B cell (primary cell): ENCODE measurements around the gene PFDN1. TPM values are rescaled to one million over a fixed set of nuclear protein-coding genes. Genes with fewer than 3 reads are reported as not detected.

Experiments used
- ATAC-seq: fragments of 200-7000 bp; cut with Tn5 transposase; one replicate; pipeline ENCODE4 v1.10.0; 2021; ENCODE audit warnings: low read depth, mild to moderate bottlenecking, moderate number of reproducible peaks, moderate library complexity
- CTCF ChIA-PET: fragments of 350-600 bp; sonication (Branson Sonifier 250); formaldehyde crosslinking; loops from one replicate; lab custom pipeline; 2021; ENCODE audit warnings: antibody characterized with exemption, inconsistent platforms; lab: Charles Lee
- POLR2A ChIA-PET: fragments of 350-600 bp; sonication (Branson Sonifier 250); formaldehyde crosslinking; loops from one replicate; lab custom pipeline; 2021; ENCODE audit warnings: antibody characterized with exemption; lab: Charles Lee
- DNase-seq: peaks from one replicate; pipeline ENCODE4 v3.0.0; 2013
- H2AFZ ChIP-seq: 2 replicates; pipeline ENCODE4 v1.6.1; 2012; ENCODE audit warnings: mild to moderate bottlenecking, low read depth, low read length; ENCODE audit not compliant: insufficient read depth, poor library complexity, severe bottlenecking
- H3K27ac ChIP-seq, 2 donors: 1 replicate in 1 of 2; 2 replicates in 1 of 2; pipeline ENCODE4 v1.5.1; 2012 to 2013; ENCODE audit warnings: low read length in 2 of 2, mild to moderate bottlenecking in 2 of 2, moderate library complexity in 1 of 2
- H3K27me3 ChIP-seq, 4 experiments: fragments of 200-600 bp in 1 of 4; sonication (generic) in 1 of 4; replicated peaks in 1 of 4; 1 replicate in 2 of 4; 2 replicates in 2 of 4; pipeline versions ENCODE4 v1.6.1 to v1.7.0; 2013 to 2016; ENCODE audit warnings: low read length in 3 of 4, mild to moderate bottlenecking in 2 of 4, mixed read lengths in 1 of 4, moderate library complexity in 1 of 4; ENCODE audit not compliant: insufficient read depth in 4 of 4, control insufficient read depth in 3 of 4; ENCODE audit errors: control extremely low read depth in 1 of 4
- H3K36me3 ChIP-seq, 2 experiments: replicated peaks in 1 of 2; 1 replicate in 1 of 2; 2 replicates in 1 of 2; pipeline versions ENCODE4 v1.6.1 to v1.7.1; 2013; ENCODE audit warnings: low read length in 1 of 2; ENCODE audit not compliant: insufficient read depth in 2 of 2, control insufficient read depth in 1 of 2; ENCODE audit errors: control extremely low read depth in 1 of 2, extremely low read depth in 1 of 2
- H3K4me1 ChIP-seq, 2 donors: fragments of 200-600 bp in 1 of 2; sonication (generic) in 1 of 2; 1 replicate in 1 of 2; 2 replicates in 1 of 2; pipeline versions ENCODE4 v1.5.1 to v1.6.1; 2013 to 2017; ENCODE audit warnings: low read length in 2 of 2; ENCODE audit not compliant: control insufficient read depth in 2 of 2, insufficient read depth in 2 of 2
- H3K4me2 ChIP-seq: replicated peaks from 2 replicates; pipeline ENCODE3; 2012; ENCODE audit warnings: mild to moderate bottlenecking, low read depth, low read length; ENCODE audit not compliant: poor library complexity, severe bottlenecking
- H3K4me3 ChIP-seq, 5 experiments: fragments of 200-600 bp in 1 of 5; sonication (generic) in 1 of 5; 1 replicate in 3 of 5; 2 replicates in 2 of 5; pipeline versions ENCODE4 v1.5.1 to v1.7.0; 2011 to 2016; ENCODE audit warnings: low read length in 4 of 5, mild to moderate bottlenecking in 4 of 5, low read depth in 2 of 5, control low read depth in 1 of 5, moderate library complexity in 1 of 5; ENCODE audit not compliant: insufficient read depth in 1 of 5; ENCODE audit errors: control extremely low read depth in 1 of 5, extremely low read depth in 1 of 5
- H3K79me2 ChIP-seq: fragments of 200-600 bp; sonication (generic); one replicate; pipeline ENCODE4 v1.6.0; 2016; ENCODE audit warnings: low read length; ENCODE audit not compliant: control insufficient read depth, insufficient read depth
- H3K9ac ChIP-seq: fragments of 200-600 bp; sonication (generic); 2 replicates; pipeline ENCODE4 v1.6.1; 2017; ENCODE audit warnings: mild to moderate bottlenecking, low read length, moderate library complexity
- H3K9me3 ChIP-seq, 3 donors: one replicate each; pipeline versions ENCODE4 v1.6.1 to v1.7.1; 2013; ENCODE audit warnings: low read length in 2 of 3; ENCODE audit not compliant: control insufficient read depth in 2 of 3, insufficient read depth in 1 of 3; ENCODE audit errors: control extremely low read depth in 1 of 3
- H4K20me1 ChIP-seq: 2 replicates; pipeline ENCODE4 v1.6.0; 2012; ENCODE audit warnings: mild to moderate bottlenecking, low read length; ENCODE audit not compliant: insufficient read depth, control insufficient read depth, poor library complexity, severe bottlenecking
- H3K27ac Mint-ChIP-seq: one replicate; pipeline ENCODE4 v1.8.0; 2021; ENCODE audit warnings: mixed read lengths
- H3K27me3 Mint-ChIP-seq: one replicate; pipeline ENCODE4 v1.8.0; 2021; ENCODE audit warnings: mixed read lengths
- H3K4me1 Mint-ChIP-seq: one replicate; pipeline ENCODE4 v1.8.0; 2021; ENCODE audit warnings: mixed read lengths
- H3K4me3 Mint-ChIP-seq: one replicate; pipeline ENCODE4 v1.8.0; 2021; ENCODE audit warnings: mixed read lengths
- H3K9me3 Mint-ChIP-seq: one replicate; pipeline ENCODE4 v1.8.0; 2022; ENCODE audit warnings: mixed read lengths; ENCODE audit not compliant: insufficient read depth
- EZH2 ChIP-seq: IDR thresholded peaks from 2 replicates; pipeline ENCODE4 v1.6.1; 2012; ENCODE audit warnings: borderline replicate concordance, low read depth, mild to moderate bottlenecking, moderate library complexity, low read length; ENCODE audit not compliant: insufficient read depth, poor library complexity, severe bottlenecking
- WGBS: methylation state at CpG from one replicate; pipeline ENCODE4 v1.1.5; 2013; ENCODE audit warnings: missing lambda C conversion rate; ENCODE audit not compliant: insufficient coverage; 5-methylcytosine and 5-hydroxymethylcytosine counted together
- intact Hi-C: fragments of 100-400 bp; cut with micrococcal nuclease; formaldehyde crosslinking; loops from one replicate; pipeline ENCODE4 v1.10.0; 2022
- polyA plus RNA-seq: library from polyadenylated mRNA; depleted of rRNA; stranded (reverse); fragments of >200 nt; gene quantifications from 2 replicates; pipeline ENCODE4 v1.2.3, GENCODE V29; 2012
- total RNA-seq, 2 donors: library from RNA; stranded (reverse); fragments of 120-200 nt in 1 of 2; gene quantifications; 1 replicate in 1 of 2; 2 replicates in 1 of 2; pipeline versions ENCODE4 v1.2.3 to v1.2.4, GENCODE V29; 2013 to 2022
- TF ChIP-seq, protein P1 (sequence below): fragments of 200-600 bp; IDR thresholded peaks from one replicate; pipeline ENCODE4 v1.8.0; 2022; ENCODE audit warnings: antibody characterized with exemption, mild to moderate bottlenecking

Gene PFDN1
- total and polyA plus RNA-seq, 2 donors (not counting 1 experiment from before 2014, with no cell fraction given): 30.3 to 31.2 TPM

DNA sequence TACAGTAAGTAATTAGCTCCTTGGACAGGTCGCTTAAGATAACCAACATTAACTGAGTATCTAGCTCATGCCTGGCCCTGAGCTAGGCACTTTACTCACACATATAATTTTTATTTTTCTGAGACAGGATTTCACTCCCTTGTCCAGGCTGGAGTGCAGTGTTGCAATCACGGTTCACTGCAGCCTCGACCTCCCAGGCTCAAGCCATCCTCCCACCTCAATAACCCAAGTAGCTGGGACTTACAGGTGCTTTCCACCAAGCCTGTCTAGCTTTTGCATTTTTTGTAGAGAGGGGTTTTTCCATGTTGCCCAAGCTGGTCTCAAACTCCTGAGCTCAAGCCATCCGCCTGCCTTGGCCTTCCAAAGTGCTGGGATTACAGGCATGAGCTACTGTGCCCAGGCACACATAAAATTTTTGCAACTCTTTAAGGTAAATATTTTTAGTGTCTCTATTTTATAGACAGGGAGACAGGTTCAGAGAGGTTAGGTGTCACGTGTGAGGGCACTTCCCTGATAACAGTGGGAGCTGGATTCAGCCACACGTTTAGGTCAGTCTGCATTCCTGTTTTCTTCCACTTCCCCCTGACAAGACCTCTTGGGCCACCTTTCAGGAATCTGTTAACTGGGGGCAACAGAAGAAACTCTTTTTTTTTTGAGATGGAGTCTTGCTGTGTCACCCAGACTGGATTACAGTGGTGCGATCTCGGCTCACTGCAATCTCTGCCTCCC lies 25.3 kb upstream of the PFDN1 start:
- Mint-ChIP-seq H3K27me3 (no peaks in the 10 kb centered on the region), H3K4me3 (no peak overlapping the region), H3K4me1 (no peaks in the 10 kb centered on the region), H3K27ac (no peak overlapping the region), H3K9me3 (no peaks in the 10 kb centered on the region)
- Histone ChIP-seq H3K4me2 (no peak overlapping the region), H4K20me1 (no peaks in the 10 kb centered on the region), H3K79me2 (no peaks in the 10 kb centered on the region), H2AFZ (no peak overlapping the region), H3K27ac (no peak overlapping the region), H3K9me3 (no peaks in the 10 kb centered on the region), H3K27me3 (peaks cover 0 to 3% (median 0%) of the 10 kb centered on the region in 4 experiments), H3K9ac (no peak overlapping the region), H3K4me1 (no peaks in the 10 kb centered on the region), H3K4me3 (no peak overlapping the region), H3K36me3 (no peaks in the 10 kb centered on the region)
- TF ChIP-seq, protein P1, sequence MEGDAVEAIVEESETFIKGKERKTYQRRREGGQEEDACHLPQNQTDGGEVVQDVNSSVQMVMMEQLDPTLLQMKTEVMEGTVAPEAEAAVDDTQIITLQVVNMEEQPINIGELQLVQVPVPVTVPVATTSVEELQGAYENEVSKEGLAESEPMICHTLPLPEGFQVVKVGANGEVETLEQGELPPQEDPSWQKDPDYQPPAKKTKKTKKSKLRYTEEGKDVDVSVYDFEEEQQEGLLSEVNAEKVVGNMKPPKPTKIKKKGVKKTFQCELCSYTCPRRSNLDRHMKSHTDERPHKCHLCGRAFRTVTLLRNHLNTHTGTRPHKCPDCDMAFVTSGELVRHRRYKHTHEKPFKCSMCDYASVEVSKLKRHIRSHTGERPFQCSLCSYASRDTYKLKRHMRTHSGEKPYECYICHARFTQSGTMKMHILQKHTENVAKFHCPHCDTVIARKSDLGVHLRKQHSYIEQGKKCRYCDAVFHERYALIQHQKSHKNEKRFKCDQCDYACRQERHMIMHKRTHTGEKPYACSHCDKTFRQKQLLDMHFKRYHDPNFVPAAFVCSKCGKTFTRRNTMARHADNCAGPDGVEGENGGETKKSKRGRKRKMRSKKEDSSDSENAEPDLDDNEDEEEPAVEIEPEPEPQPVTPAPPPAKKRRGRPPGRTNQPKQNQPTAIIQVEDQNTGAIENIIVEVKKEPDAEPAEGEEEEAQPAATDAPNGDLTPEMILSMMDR: no peak
- TF ChIP-seq EZH2: no peak
- no peak for ATAC-seq
- no peak for DNase-seq
- 72% methylated on average over 3 of the region's 8 CpGs for WGBS
- ChIA-PET CTCF (interaction anchor here (1.6 to 2.2 kb wide), 3 partner anchors 18 to 88 kb away, joined by 4 to 11 read pairs (median 7); partner anchors contain the start of gene HBEGF), POLR2A (no interaction called here)
- intact Hi-C loops: no loop called here

DNA sequence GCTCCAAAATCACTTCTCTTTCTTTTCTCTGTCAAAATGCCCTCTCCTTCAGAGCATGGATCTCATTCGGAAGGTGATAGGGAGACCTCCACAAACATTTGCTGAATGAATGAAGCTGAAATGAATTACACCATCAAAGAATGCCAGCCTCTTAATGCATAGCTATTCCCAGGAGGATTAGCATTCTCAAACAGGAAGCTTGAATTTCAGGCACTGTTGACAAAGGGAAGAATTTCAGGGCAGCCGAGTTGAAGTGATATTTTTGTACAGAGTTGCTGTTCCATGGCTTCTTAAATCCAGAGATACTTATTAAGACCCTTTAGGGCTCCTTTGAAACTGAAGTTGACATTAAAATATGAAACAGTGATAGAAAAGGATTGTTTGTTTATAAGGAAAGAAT lies 24.7 kb upstream of the PFDN1 start:
- Mint-ChIP-seq H3K27me3 (no peaks in the 10 kb centered on the region), H3K9me3 (no peaks in the 10 kb centered on the region), H3K4me1 (no peaks in the 10 kb centered on the region), H3K4me3 (no peak overlapping the region), H3K27ac (no peak overlapping the region)
- no peak overlapping the region for H2AFZ ChIP-seq
- H3K9me3 ChIP-seq: no peaks in the 10 kb centered on the region
- no peaks in the 10 kb centered on the region for H3K4me1 ChIP-seq
- peaks cover 0 to 3% (median 0%) of the 10 kb centered on the region in 4 experiments for H3K27me3 ChIP-seq
- H3K4me2 ChIP-seq: no peak overlapping the region
- no peaks in the 10 kb centered on the region for H3K79me2 ChIP-seq
- TF ChIP-seq EZH2: no peak
- TF ChIP-seq, protein P1: no peak
- CTCF ChIA-PET: interaction anchor here (1.6 kb wide), 1 partner anchor 88 kb away, joined by 4 read pairs; no protein-coding TSS in a partner anchor
- H3K27ac ChIP-seq: no peak overlapping the region
- ATAC-seq (no peak), DNase-seq (no peak)
- no peaks in the 10 kb centered on the region for H4K20me1 ChIP-seq
- no peak overlapping the region for H3K9ac ChIP-seq
- intact Hi-C loops: no loop called here
- WGBS: 0% methylated on average over 1 of the region's 2 CpGs
- POLR2A ChIA-PET: no interaction called here
- no peak overlapping the region for H3K4me3 ChIP-seq
- no peaks in the 10 kb centered on the region for H3K36me3 ChIP-seq
